ENCODE data around the gene PALM.
"Not testable (repeated sequence)": the region's sequence is repeated elsewhere in the genome, so short reads cannot be mapped to it uniquely, and the experiment has no call there.

The PALM gene, protein sequence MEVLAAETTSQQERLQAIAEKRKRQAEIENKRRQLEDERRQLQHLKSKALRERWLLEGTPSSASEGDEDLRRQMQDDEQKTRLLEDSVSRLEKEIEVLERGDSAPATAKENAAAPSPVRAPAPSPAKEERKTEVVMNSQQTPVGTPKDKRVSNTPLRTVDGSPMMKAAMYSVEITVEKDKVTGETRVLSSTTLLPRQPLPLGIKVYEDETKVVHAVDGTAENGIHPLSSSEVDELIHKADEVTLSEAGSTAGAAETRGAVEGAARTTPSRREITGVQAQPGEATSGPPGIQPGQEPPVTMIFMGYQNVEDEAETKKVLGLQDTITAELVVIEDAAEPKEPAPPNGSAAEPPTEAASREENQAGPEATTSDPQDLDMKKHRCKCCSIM

DNA sequence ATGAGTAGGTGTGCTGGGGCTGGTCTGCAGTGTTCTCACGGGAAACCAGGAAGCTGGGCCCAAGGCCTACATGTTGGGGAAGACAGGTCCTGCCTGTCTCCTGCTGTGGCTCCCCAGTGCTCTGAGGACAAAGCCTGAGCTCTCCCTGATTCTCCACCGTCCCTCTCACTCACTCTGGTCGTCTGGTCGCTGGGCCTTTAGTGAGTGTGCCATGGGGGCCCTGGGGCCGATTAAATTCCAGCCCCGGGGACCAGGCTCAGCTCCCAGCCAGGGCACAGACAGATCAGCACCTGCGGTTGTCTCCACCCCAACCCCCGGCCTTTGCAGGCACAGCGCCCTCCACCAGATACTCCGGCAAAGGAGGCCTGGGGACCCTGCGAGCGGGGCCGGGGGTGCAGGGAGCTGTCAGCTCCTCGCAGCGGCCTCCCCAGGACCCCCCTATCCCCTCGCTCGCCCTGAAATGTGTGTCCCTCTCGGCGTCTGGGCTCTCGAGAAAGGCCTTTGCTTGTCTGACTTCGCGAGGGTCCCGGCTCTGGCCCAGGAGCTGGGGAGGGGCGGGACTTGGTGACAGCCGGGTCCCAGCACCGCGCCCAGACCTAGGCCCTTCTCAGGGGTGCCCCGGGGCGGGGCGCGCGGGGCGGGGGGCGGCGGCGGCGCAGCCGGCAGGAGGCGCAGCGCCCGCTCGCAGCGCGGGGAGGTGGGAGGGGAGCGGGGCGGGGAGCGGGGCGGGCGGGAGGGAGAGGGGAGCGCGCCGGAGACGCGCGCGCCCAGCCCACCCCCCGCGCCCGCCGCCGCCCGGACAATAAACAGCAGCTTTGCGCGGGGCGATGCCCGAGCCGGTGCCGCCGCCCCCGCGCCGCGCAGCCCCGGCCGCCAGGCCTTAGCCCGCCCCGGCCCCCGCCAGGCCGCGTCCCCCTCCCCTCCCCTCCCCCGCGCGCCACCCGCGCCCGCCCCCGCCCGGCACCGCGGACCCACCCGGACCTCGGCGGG is at the start of gene PALM:
PALM (plus strand) TSS at position 782 of the 990 bp plus-strand sequence. CDS start 212 bp downstream, outside the sequence.
- DNase-seq, result no peak

DNA sequence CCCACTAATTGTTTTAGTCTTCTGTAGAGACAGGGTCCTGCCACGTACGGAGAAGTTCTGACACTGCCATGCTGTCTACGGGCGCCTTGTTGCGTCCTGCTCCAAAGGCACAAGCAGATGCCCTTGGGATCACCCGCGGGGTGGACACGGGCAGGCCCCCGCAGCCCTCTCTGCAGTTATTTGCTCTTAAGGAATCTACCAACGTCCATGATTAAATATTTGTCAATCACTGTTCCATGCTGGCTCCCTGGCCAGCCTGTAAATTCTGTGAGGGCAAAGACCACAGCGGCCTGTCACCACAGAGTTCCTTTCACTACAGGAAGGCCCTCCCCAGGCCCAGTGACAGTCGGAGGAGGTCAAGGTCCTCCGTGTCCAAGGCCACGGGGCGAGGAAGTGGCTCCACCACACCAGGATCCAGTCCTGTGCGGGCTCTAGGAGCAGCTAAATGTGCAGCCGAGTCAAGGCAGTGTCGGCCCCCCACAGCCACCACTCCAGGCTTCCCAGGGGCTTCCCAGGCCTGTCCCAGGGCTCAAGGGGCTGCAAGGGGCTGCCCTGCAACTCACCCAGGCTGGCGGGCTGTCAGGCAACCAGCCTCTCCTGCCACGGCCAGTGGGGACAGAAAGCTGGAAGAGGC is 47.8 kb upstream of the PALM start:
- no peak for DNase-seq

DNA sequence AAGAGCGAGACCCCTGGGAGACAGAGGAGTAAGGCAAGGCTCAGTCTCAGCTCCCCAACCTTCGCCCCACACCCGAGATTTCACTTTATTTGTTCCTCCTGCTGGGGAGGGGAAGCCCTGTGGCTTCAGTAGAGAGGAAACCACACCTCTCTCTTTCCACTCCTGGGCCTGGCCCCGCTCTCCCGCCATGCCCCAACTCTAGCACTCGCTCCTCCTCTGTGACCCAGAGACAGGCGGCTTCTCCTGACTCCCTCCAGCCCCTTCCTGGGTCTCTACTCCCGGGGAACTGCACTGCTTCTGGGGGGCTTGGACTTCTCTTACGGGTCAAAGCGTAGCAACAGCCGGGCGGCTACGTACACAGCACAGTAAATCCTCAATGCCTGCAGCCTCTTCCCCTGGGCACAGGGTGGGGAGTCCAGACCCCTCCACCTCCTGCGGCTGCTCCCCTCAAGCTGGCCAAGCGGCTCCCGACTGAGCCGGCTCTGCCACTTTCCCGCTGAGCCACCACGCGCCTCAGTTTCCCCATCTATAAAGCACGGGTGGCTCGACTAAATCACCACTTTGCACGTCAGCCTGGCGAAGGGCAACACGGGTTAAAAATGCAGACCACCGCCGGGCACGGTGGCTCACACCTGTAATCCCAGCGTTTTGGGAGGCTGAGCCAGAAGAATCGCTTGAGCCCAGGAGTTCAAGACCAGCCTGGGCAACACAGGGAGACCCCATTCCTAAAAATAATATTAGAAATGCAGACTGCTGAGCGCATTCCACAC is 47.1 kb upstream of the PALM start:
- DNase-seq, result no peak

DNA sequence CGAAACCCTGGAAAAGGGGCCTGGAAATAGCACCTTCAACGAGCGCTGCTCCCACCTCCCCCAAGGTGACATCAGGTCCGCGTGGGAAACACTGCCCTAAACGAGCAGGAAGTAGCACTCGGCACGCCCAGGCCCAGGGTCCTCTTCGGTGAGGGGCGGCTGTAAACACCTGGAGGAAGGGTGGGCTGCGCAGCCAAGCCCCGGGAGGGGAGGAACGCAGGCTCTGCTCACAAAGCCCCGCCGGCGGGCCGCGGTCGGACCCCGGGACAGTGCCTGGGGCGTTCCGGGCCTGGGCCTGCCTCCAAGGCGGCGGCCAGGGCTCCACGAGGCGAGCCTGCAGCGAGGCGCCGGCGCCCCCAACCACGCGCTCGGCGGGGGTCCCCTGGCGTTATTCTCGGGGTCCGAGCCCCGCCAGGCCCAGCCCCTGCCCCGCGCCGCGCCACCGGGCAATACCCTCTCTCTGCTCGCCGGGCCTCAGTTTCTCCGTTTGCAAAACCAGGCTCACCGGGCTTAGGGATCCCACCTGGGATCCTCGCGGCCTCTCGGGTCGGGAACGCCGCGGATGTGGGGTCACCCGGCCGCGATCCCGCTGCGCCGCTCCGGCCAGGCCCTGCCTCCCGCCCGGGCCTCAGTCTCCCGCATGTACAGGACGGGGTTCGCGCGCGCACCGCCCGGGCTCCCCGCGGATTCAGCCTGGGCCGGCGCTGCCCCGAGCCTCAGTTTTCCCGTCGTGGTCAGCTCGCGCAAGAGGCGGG is 46.4 kb upstream of the PALM start:
- no peak for DNase-seq

DNA sequence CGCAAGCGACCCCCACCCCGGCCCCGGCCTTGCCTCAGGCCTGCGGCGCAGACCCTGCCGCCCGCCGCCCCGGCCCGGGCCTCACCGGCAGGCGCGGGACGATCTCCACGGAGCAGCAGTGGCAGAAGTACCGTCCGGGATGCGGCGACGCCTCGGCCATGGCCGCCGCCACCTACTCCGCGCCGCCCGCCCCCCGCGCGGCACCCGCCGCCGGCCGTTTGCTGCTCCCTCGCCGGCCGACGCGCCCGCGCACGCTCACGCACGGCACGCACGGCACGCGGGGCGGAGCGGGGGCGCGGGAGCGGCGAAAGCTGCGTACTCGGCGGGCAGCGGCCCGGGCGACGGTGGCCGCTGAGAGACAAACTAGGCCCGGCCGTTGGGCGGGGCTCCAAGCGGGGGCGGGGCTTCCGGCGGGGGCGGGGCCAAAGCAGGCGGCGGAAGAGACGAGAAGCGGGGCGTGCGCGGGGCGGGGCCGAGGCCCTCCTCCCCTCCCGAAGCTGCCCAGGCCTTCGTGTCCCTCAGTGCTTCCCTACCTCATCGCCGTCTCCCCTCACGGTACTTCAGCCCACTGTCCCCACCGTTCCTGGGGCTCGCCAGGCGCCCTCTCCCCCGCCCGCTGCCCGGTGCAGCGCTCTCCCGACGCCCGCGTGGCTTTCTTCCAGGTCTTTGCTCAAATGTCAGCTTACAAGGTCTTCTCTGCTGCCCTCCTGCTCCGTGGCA is 45.6 kb upstream of the PALM start, which contains the start of gene RNF126:
RNF126 (minus strand) TSS at position 253 of the 720 bp plus-strand sequence; CDS start at position 160, 93 bp downstream.
- DNase-seq, result peak; percentile 81

DNA sequence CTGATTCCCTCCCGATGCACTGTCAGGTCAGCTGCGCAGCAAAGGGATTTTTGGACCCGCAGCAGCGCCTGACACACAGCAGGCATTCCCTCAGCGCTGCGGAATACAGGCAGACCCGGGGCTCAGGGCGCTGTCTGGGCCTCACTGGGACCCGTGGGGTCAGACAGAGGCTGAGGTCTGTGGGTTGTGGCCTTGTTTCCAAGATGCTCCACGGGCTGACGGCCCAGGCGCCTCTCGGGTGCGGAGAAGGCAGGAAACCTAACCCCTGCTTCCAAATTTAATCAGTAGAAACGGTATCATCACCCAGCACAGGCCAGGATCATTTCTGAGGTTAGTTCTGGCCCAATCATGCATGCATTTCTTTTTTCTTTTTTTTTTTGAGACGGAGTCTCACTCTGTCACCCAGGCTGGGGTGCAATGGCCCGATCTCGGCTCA is 45.0 kb upstream of the PALM start:
- DNase-seq, result no peak

DNA sequence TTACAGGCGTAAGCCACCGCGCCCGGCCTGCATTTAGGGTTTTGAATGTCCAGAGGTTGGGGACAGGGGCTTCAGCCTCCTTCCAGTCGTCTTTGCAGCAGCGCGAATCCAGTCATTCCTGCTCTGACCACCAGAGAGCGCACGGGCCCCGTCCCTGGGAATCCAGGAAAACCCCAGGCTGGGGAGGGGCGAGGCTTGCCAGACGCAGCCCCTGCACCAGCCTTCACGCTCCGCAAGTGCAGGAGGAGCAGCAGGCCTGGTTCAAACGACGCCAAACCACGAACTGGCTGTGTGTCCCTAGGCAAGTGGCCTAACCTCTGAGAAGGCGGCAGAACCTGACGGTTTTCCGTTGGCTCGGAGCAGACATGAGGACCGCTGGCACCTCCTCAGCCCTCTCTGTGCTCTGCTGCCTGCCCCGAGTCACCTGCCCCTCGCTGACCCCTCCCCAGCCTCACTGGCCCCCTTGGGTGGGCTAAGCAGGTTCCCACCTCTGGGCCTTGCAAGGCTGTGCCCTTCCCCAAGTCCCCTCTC is 43.8 kb upstream of the PALM start:
- DNase-seq, result peak; percentile 67

DNA sequence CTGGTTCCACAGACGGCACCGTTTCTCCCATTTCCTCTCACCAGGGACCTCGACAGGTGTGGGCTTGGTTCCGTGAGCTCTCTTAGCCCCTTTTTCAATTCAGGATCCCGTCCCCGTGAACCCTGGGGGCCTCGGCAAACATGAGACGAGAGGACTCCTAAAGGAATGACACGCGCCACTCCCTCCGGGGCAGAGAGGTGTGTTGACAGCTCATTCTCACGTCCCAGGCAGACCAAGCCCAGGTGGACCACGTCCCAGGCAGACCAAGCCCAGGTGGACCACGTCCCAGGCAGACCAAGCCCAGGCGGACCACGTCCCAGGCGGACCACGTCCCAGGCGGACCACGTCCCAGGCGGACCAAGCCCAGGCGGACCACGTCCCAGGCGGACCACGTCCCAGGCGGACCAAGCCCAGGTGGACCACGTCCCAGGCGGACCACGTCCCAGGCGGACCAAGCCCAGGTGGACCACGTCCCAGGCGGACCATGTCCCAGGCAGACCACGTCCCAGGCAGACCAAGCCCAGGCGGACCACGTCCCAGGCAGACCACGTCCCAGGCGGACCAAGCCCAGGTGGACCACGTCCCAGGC is 41.7 kb upstream of the PALM start:
- not testable (repeated sequence) for DNase-seq

DNA sequence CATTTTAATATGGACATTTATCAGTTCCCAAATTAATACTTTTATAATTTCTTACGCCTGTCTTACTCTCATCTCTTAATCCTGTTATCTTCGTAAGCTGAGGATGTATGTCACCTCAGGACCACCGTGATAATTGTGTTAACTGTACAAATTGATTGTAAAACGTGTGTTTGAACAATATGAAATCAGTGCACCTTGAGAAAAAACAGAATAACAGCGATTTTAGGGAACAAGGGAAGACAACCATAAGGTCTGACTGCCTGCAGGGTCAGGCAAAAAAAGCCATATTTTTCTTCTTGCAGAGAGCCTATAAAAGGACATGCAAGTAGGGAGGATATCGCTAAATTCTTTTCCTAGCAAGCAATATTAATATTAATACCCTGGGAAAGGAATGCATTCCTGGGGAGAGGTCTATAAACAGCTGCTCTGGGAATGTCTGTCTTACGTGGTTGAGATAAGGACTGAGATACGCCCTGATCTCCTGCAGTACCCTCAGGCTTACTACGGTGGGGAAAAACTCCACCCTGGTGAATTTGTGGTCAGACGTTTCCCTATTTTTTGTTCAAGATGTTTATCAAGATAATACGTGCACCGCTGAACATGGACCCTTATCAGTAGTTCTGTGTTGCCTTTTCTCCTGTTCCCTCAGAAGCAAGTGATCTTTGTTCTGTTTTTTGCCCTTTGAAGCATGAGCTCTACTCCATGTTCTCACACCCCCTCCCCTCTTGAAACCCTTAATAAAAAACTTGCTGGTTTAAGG is 39.9 kb upstream of the PALM start:
- DNase-seq, result not testable (repeated sequence)

DNA sequence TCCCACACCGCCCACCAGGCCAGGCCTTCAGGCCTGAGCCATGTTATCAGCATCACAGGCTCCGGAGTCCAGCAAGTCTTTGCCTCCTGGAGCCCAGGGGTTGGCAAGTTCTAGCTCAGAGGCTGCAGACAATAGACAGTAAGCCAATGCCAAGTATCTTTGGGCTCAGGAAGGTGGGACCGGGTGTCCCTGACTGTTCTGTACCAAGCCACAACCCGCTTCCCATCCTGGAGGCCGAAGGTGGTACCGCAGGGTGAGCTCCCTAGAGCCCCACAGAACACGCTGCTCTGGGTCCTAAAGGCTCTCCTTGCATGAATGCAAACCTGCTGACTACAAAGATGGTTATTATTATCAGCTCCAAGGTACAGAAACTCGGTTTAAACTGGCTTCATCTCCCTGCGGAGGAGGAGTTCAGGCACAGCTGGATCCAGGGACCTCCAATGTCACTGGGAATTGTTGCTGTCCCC is 38.1 kb upstream of the PALM start:
- DNase-seq, result no peak

DNA sequence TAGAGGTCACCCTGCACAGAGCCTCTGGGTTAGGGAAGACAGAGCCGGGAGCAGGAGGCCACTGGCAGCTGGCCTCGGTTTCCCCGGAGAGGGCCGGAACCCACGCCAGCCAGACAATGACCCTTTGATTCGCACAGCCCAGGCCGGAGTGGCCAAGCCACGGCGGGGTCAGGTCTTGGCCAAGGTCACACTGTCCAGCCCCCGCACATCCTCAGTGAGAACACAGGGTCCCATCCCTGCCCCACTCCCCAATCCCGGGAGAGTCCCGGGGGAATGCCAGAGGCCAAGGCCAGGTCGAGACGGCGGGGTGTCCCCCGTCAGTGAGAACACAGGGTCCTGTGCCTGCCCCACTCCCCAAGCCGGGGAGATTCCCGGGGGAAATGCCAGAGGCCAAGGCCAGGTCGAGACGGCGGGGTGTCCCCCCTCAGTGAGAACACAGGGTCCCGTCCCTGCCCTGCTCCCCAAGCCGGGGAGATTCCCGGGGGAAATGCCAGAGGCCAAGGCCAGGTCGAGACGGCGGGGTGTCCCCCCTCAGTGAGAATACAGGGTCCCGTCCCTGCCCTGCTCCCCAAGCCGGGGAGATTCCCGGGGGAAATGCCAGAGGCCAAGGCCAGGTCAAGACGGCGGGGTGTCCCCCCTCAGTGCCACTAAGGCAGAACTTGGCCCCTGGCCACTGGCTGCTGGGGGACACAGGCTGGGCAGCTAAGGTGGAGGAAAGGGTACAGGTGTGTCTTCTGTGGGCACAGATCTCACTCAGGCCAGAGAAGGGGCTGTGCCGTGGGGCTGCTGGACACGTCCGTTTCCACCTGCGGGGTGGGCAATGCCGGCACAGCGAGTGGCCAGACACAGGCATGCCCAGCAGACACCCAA is 34.2 kb upstream of the PALM start:
- no peak for DNase-seq

DNA sequence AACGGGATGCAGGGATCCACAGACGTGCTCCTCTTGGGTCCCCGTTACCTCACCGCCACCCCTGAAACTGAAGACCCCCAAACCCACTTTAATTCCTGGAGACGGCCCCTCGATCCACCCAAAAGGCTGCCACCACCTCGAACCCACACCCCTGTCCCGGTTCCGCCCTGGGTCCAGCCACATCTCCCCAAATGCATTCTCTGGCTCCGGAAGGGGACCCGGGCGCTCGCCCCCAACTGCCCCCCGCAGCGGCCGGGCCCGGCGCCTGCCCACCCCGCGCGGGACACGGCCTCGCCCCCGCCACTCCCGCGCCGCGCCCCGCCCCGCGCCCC is 32.8 kb upstream of the PALM start:
- no peak for DNase-seq

DNA sequence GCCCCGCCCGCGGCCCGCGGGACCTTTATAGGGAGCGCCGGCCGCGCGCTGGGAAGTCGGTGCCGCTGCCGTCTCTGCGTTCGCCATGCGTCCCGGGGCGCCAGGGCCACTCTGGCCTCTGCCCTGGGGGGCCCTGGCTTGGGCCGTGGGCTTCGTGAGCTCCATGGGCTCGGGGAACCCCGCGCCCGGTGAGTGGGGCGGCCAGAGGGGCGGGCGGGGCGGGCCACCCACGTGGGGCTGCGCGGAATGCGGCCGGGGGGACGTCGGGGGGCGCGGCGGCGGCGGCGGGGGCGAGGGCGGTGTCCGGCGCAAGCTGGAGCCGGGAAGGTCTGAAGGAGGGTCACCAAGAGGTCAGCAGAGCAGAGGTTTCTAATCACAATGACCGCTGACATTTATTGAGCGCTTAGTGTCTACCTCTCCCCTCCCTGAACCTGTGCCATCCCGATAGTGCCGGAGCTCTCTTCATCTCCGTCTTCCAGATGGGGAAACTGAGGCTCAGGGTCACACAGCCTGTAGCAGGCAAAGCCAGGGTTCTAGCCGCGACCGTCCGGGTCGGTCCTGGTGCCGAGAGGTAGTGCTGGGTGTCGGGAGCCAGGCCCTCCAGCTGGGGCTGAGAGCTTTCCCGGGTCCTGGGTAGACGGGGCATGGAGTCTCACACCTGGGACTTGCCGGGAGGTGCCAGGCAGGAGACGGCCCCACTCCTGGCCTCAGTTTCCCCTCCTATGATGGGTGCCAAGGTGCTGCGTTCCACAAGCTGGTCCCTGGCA is 32.2 kb upstream of the PALM start, which contains the start of gene FSTL3:
FSTL3 (plus strand) TSS at position 54 of the 767 bp plus-strand sequence; CDS start at position 86, 32 bp downstream.
- DNase-seq, result no peak

DNA sequence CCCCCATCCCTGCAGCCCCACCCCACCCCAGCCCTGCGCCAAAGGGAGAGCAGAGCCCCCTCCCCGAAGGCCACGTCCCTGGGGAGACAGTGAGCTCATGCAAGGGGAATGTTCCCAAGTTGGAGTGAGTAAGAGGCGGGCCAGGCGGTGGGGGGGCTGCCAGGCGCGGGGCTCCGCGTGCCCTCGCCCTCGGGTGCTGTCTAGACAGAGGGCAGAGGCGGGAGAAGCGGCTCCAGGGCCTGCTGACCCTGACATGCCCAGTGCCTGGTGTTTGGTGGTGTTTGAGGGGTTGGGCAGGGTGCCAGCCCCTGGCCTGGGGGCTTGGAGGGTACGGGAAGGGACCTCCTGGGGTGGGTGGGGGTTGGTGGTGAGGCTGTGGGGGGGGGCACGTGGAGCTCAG is 31.5 kb upstream of the PALM start:
- peak; percentile 4 for DNase-seq

DNA sequence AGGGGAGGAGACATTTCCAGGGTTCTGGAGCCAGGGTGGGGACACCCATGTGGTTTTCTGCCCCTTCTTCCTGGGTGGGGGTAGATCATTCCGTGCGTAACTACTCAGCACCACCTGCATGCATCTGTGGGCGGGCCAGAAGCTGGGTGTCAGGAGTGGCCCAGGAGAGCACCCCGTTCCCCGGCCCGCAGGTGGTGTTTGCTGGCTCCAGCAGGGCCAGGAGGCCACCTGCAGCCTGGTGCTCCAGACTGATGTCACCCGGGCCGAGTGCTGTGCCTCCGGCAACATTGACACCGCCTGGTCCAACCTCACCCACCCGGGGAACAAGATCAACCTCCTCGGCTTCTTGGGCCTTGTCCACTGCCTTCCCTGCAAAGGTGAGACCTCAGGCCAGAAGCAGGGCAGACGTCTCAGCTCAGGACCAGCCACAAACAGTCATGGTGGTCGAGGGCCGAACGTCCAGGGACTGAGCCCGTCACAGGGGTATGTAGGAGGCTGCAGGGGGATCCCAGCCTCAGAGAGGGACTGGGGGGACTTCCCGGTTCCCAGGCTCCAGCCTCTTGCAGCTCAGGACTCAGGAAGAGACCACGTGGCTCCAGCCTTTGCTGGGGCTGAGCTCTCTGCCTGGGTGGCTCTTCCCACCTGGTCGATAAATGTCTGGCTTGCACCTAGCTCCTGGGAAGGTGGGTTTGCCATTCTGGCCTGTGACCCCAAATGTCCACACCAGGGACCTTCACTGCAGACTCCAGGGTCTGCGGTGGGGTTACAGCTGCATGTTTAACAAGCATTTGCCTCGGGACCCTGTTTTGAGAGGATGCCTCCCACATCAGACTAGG is 30.9 kb upstream of the PALM start:
- DNase-seq, result no peak

DNA sequence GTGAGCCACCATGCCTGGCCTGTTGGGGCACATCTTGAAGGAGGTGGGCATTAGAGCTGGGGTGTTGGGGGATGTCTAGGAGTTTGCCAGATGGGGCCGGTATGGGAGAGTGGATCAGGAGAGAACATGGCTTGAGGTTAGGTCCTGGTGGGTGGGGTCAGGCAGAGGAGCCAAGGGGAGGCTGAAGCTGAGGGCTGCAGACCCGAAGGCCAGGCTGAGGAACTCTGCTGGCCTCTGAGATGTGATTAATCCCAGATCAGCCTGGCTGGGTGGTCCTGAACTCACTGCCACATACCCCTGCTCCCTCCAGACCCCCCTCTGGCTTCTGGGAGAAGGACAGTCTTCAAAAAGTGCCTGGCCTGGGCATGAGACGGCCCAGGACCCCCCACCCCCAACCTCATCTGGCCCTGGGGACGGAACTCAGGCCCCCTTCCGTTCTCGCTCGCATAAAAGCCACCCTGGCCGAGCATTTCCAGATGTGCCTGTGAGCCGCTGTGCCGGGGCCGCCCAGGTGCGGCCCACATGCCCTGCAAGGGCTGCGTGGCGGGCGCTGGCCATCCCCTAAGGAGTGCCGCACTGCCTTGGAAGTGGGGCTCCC is 29.8 kb upstream of the PALM start:
- no peak for DNase-seq

Measured in NCI-H446 treated with DMSO at 0.1 percent for 48 hours (cell line).